Panc1 (cell line): ENCODE results near the gene SUPT3H. TPM values are rescaled to one million over a fixed set of nuclear protein-coding genes. Genes with fewer than 3 reads are reported as not detected.

Experiments used
- ATAC-seq: fragments of 200-7000 bp; cut with Tn5 transposase; 2 replicates; pipeline ENCODE4 v1.9.1; 2020; ENCODE audit warnings: mild to moderate bottlenecking, moderate library complexity
- BruUV-seq: library from RNA; stranded (reverse); fragments of 400-500 nt; replicated peaks from 2 replicates; lab custom pipeline; 2021; lab: Mats Ljungman, UMichigan
- CTCF ChIA-PET: fragments of 300-600 bp; sonication (Branson Sonifier 250); formaldehyde crosslinking; loops from one replicate; lab custom pipeline; 2022; ENCODE audit warnings: antibody characterized with exemption; lab: Charles Lee
- POLR2A ChIA-PET: fragments of 300-600 bp; sonication (Branson Sonifier 250); formaldehyde crosslinking; loops from one replicate; lab custom pipeline; 2022; ENCODE audit warnings: antibody characterized with exemption; lab: Charles Lee
- DNase-seq: peaks from one replicate; pipeline ENCODE4 v3.0.0-alpha.2; 2010; ENCODE audit warnings: low read depth, low spot score
- H3K27ac ChIP-seq: 2 replicates; pipeline ENCODE4 v1.5.1; 2011; ENCODE audit warnings: mild to moderate bottlenecking, low read length, inconsistent platforms
- H3K27me3 ChIP-seq: fragments of 200-500 bp; sonication (Bioruptor generic); 2 replicates; pipeline ENCODE4 v1.6.0; 2014; ENCODE audit warnings: low read length, inconsistent platforms; ENCODE audit not compliant: control insufficient read depth, insufficient read depth
- H3K36me3 ChIP-seq: fragments of 200-500 bp; sonication (Bioruptor generic); 2 replicates; pipeline ENCODE4 v1.5.1; 2014; ENCODE audit warnings: inconsistent platforms, mild to moderate bottlenecking, low read length, moderate library complexity; ENCODE audit not compliant: control insufficient read depth, insufficient read depth
- H3K4me1 ChIP-seq: 2 replicates; pipeline ENCODE4 v1.5.1; 2011; ENCODE audit warnings: inconsistent platforms, mild to moderate bottlenecking, low read length, moderate library complexity; ENCODE audit not compliant: control insufficient read depth, insufficient read depth
- H3K4me3 ChIP-seq, 2 experiments: 2 replicates each; pipeline ENCODE4 v1.5.1; 2011 to 2012; ENCODE audit warnings: low read depth in 2 of 2, low read length in 2 of 2, mild to moderate bottlenecking in 2 of 2, inconsistent platforms in 1 of 2, moderate library complexity in 1 of 2
- H3K9me3 ChIP-seq: fragments of 200-500 bp; sonication (Bioruptor generic); 2 replicates; pipeline ENCODE4 v1.5.1; 2014; ENCODE audit warnings: low read depth, mild to moderate bottlenecking, inconsistent platforms, low read length, moderate library complexity; ENCODE audit not compliant: control insufficient read depth, insufficient read depth
- CTCF ChIP-seq: fragments of 450-650 bp; IDR thresholded peaks from 2 replicates; pipeline ENCODE4 v1.5.1; 2017; ENCODE audit warnings: mild to moderate bottlenecking
- POLR2AphosphoS5 ChIP-seq: IDR thresholded peaks from 2 replicates; pipeline ENCODE4 v1.6.1; 2012; ENCODE audit warnings: mild to moderate bottlenecking, low read depth, low read length, moderate library complexity
- REST ChIP-seq, 2 experiments: IDR thresholded peaks; 2 replicates each; pipeline ENCODE4 v1.6.1; 2011 to 2012; ENCODE audit warnings: low read depth in 2 of 2, control low read depth in 1 of 2, low read length in 1 of 2, mild to moderate bottlenecking in 1 of 2, moderate library complexity in 1 of 2; ENCODE audit not compliant: insufficient read depth in 1 of 2
- SIN3A ChIP-seq: IDR thresholded peaks from 2 replicates; pipeline ENCODE4 v1.6.1; 2012; ENCODE audit warnings: low read depth, mild to moderate bottlenecking, low read length, moderate library complexity, borderline replicate concordance; ENCODE audit not compliant: insufficient read depth
- TCF7L2 ChIP-seq: IDR thresholded peaks from 2 replicates; pipeline ENCODE4 v1.6.1; 2011; ENCODE audit warnings: mild to moderate bottlenecking, low read depth, low read length, inconsistent platforms
- in situ Hi-C: cut with HindIII; loops from 2 replicates; pipeline ENCODE4 v1.10.0; 2016; ENCODE audit warnings: low sequenced_read_pairs, low pct_unique_long_range_greater_than_20kb
- intact Hi-C: fragments of 100-400 bp; cut with micrococcal nuclease; formaldehyde crosslinking; loops from one replicate; pipeline ENCODE4 v1.10.0; 2022; ENCODE audit not compliant: unreplicated experiment
- total RNA-seq: library from RNA; stranded (reverse); gene quantifications from one replicate; pipeline ENCODE4 v1.2.1, GENCODE V29; 2021; ENCODE audit not compliant: unreplicated experiment

The SUPT3H gene
- total RNA-seq, 1 experiment from 2014 or later, result 11.0 TPM

DNA sequence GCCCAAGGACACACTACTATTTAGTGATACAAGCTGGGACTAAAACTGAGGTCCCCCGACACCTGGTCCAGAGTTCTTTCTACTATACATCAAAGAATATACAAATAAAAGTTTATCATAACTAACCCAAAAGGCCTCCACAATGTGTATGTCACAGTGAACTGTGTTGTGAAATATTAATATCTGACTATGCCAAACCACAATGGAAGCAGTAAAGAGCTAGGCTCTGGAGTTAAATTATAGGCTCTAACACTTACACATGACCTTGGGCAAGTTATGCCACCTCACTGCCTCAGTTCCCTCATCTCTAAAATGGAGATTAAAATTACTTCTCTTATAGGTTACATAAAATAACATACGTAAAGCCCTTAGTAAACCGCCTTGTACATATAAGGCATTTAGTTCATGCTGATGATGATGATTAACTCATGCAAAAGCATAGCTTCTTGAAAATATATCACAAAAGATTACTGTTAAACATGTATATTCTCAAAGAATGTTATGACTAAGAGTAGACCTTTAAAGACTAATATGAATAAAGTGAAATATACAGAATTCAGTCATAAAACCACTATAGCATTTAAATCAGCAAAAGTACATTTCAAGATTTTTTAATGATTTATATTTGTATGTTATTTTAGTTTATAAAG is 5.7 kb downstream of the SUPT3H start:
- CTCF ChIA-PET, result no interaction called here
- Histone ChIP-seq H3K36me3 (no peaks in the 10 kb centered on the region), H3K27me3 (no peaks in the 10 kb centered on the region), H3K4me1 (peaks cover 9% of the 10 kb centered on the region), H3K9me3 (no peaks in the 10 kb centered on the region), H3K4me3 (no peak overlapping the region), H3K27ac (no peak overlapping the region)
- POLR2A ChIA-PET, result no interaction called here
- no peak for ATAC-seq
- no peak for TF ChIP-seq CTCF
- no peak for TF ChIP-seq SIN3A
- no peak for TF ChIP-seq TCF7L2
- TF ChIP-seq POLR2AphosphoS5, result no peak
- no peak for TF ChIP-seq REST (IDR thresholded peaks at IDR 0.05; ENCODE audit: insufficient read depth in 1 of 2, low read depth in 2 of 2, low read length in 1 of 2)
- intact Hi-C loops (no loop called here), in situ Hi-C loops (no loop called here)
- DNase-seq, result no peak
- no TSS peak for BruUV-seq

DNA sequence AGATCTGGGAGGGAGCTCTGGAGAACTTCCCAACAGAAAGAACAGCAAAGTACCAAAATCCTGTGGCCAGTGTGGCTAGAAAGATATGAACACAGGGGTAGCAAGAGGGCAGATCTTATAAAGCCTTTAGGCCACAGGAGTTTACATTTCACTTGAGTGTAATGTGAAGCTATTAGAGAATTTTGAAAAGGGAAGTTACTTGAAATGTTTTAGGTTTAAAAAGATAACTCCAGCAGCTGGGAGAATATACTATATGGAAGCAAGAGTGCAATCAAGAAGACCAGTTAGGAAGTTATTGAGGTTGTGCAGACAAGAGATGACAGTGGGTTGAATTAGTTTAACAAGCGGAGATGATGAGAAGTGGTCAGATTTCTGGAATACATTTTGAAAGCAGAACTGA is 7.9 kb downstream of the SUPT3H start:
- ATAC-seq, result no peak
- Histone ChIP-seq H3K36me3 (no peaks in the 10 kb centered on the region), H3K27me3 (no peaks in the 10 kb centered on the region), H3K9me3 (no peaks in the 10 kb centered on the region), H3K4me3 (no peak overlapping the region), H3K27ac (no peak overlapping the region), H3K4me1 (no peaks in the 10 kb centered on the region)
- BruUV-seq, result no TSS peak
- in situ Hi-C loops, result no loop called here
- POLR2A ChIA-PET, result no interaction called here
- DNase-seq, result no peak
- TF ChIP-seq TCF7L2, result no peak
- no peak for TF ChIP-seq REST (IDR thresholded peaks at IDR 0.05; ENCODE audit: insufficient read depth in 1 of 2, low read depth in 2 of 2, low read length in 1 of 2)
- TF ChIP-seq SIN3A, result no peak
- no peak for TF ChIP-seq CTCF
- no peak for TF ChIP-seq POLR2AphosphoS5
- intact Hi-C loops, result no loop called here
- CTCF ChIA-PET, result no interaction called here
